Testis (tissue), 3 donors: ENCODE results near the gene STEAP2. TPM values are rescaled to one million over a fixed set of nuclear protein-coding genes. Genes with fewer than 3 reads are reported as not detected.

Source experiments
- DNase-seq: peaks from one replicate; pipeline ENCODE4 v3.0.0-alpha.2; 2019
- H3K27ac ChIP-seq, 2 donors: fragments of 200-600 bp; sonication (generic); one replicate each; pipeline ENCODE4 v1.5.1; 2019
- H3K27me3 ChIP-seq: fragments of 200-600 bp; sonication (generic); one replicate; pipeline ENCODE4 v1.5.1; 2019
- H3K36me3 ChIP-seq: fragments of 200-600 bp; sonication (generic); one replicate; pipeline ENCODE4 v1.5.1; 2017; ENCODE audit warnings: low read depth; ENCODE audit errors: missing control alignments
- H3K4me1 ChIP-seq: fragments of 200-600 bp; sonication (generic); one replicate; pipeline ENCODE4 v1.5.1; 2019
- H3K4me3 ChIP-seq, 2 donors: fragments of 200-600 bp; sonication (generic); one replicate each; pipeline ENCODE4 v1.5.1; 2017 to 2019
- H3K9me3 ChIP-seq: fragments of 200-600 bp; sonication (generic); one replicate; pipeline ENCODE4 v1.5.1; 2017
- CTCF ChIP-seq, 3 experiments: fragments of 450-650 bp in 2 of 3; fragments of 200-600 bp in 1 of 3; sonication (generic) in 1 of 3; IDR thresholded peaks; one replicate each; pipeline ENCODE4 v1.5.1; 2016 to 2019; ENCODE audit warnings: antibody characterized with exemption in 3 of 3, mild to moderate bottlenecking in 2 of 3, moderate library complexity in 1 of 3
- POLR2A ChIP-seq: fragments of 450-650 bp; IDR thresholded peaks from one replicate; pipeline ENCODE4 v1.6.1; 2017; ENCODE audit warnings: antibody characterized with exemption, mild to moderate bottlenecking, moderate library complexity
- WGBS, 2 donors: methylation state at CpG; one replicate each; pipeline ENCODE4 v1.1.5; 2018; 5-methylcytosine and 5-hydroxymethylcytosine counted together
- intact Hi-C: fragments of 100-400 bp; cut with DNase I; formaldehyde crosslinking; loops from one replicate; pipeline ENCODE4 v1.15.1; 2023; ENCODE audit warnings: low total_unique reads
- polyA plus RNA-seq: library from polyadenylated mRNA; stranded (reverse); fragments of 350-450 nt; fragmentation: Illumina TruSeq; extraction: RNeasy Lipid Tissue Mini Kit (QIAGEN cat#74804); gene quantifications from one replicate; pipeline ENCODE4 v1.2.3, GENCODE V29; 2014; ENCODE audit warnings: low read depth, low replicate concordance; ENCODE audit not compliant: insufficient read depth
- total RNA-seq, 2 donors: library from RNA; depleted of rRNA; stranded (reverse); fragments of >200 nt; gene quantifications; one replicate each; pipeline ENCODE4 v1.2.3, GENCODE V29; 2016

The STEAP2 gene
- total and polyA plus RNA-seq, 3 donors from 2014 or later: 1.8 to 4.5 (median 4.3) TPM

- TF ChIP-seq POLR2A (no peak), CTCF (IDR thresholded peaks at IDR 0.05) (no peak)
- no peaks in the 10 kb centered on the region for H3K4me1 ChIP-seq
These were observed 44.2 kb upstream of the STEAP2 start for GRCh38 chr7:90167361-90167760.

GRCh38 chr7:90169891-90170290 lies 41.6 kb upstream of the STEAP2 start:
- H3K27ac ChIP-seq: no peak overlapping the region
- no peak overlapping the region for H3K4me3 ChIP-seq
- DNase-seq: no peak
- no peaks in the 10 kb centered on the region for H3K4me1 ChIP-seq
- WGBS, 2 donors: 96 to 100% methylated on average over 1 of the region's 1 CpG
- no peak for TF ChIP-seq CTCF (IDR thresholded peaks at IDR 0.05)
- TF ChIP-seq POLR2A: no peak
- no peaks in the 10 kb centered on the region for H3K9me3 ChIP-seq
- intact Hi-C loops: no loop called here
- no peaks in the 10 kb centered on the region for H3K27me3 ChIP-seq
- H3K36me3 ChIP-seq: no peaks in the 10 kb centered on the region

More at GRCh38 chr7:90167361-90167760, 44.2 kb upstream of the STEAP2 start:
- intact Hi-C loops: no loop called here
- no peak overlapping the region for H3K27ac ChIP-seq
- no peaks in the 10 kb centered on the region for H3K9me3 ChIP-seq
- no peaks in the 10 kb centered on the region for H3K36me3 ChIP-seq
- no peak overlapping the region for H3K4me3 ChIP-seq
- 61 to 62% methylated on average over 4 of the region's 4 CpGs for WGBS, 2 donors
- DNase-seq: no peak
- no peaks in the 10 kb centered on the region for H3K27me3 ChIP-seq

DNA sequence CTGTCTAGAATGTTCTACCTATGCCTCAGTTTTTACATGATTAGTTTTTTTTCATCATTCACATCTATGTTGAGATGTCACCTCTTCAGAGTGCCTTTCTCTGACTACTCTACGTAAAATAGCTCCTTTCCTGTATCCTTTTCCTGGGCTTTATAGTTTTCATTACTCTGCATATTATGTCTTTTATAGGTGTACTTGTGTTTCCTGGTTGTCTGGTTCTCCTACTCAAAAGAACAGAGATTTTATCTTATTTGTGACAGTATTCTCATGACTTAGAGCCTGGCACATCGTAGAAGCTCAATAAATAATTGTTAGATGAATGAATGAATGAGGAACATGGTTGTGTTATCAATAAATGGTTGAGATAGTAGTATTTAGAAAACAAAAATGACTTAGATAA lies 39.4 kb upstream of the STEAP2 start:
- Histone ChIP-seq H3K27ac (no peak overlapping the region), H3K4me1 (no peaks in the 10 kb centered on the region), H3K27me3 (no peaks in the 10 kb centered on the region), H3K4me3 (no peak overlapping the region), H3K9me3 (no peaks in the 10 kb centered on the region), H3K36me3 (no peaks in the 10 kb centered on the region)
- no peak for DNase-seq
- WGBS, 2 donors: 88 to 90% methylated on average over 2 of the region's 2 CpGs
- no peak for TF ChIP-seq POLR2A
- TF ChIP-seq CTCF (IDR thresholded peaks at IDR 0.05): no peak
- intact Hi-C loops: no loop called here

- no peaks in the 10 kb centered on the region for H3K9me3 ChIP-seq
- H3K4me1 ChIP-seq: no peaks in the 10 kb centered on the region
- intact Hi-C loops: no loop called here
- no peaks in the 10 kb centered on the region for H3K27me3 ChIP-seq
- TF ChIP-seq POLR2A (no peak), CTCF (IDR thresholded peaks at IDR 0.05) (no peak)
- H3K36me3 ChIP-seq: no peaks in the 10 kb centered on the region
- H3K27ac ChIP-seq: no peak overlapping the region
- H3K4me3 ChIP-seq: no peak overlapping the region
- 87 to 93% methylated on average over 6 of the region's 6 CpGs for WGBS, 2 donors
- DNase-seq: no peak
These were observed 38.9 kb upstream of the STEAP2 start for GRCh38 chr7:90172624-90173023.

- DNase-seq: no peak
- Histone ChIP-seq H3K9me3 (no peaks in the 10 kb centered on the region), H3K27me3 (no peaks in the 10 kb centered on the region), H3K27ac (no peak overlapping the region), H3K4me3 (no peak overlapping the region), H3K4me1 (no peaks in the 10 kb centered on the region), H3K36me3 (no peaks in the 10 kb centered on the region)
- no peak for TF ChIP-seq CTCF (IDR thresholded peaks at IDR 0.05)
- TF ChIP-seq POLR2A: no peak
- WGBS, 2 donors: 93 to 99% methylated on average over 4 of the region's 4 CpGs
- intact Hi-C loops: no loop called here
These were observed 38.3 kb upstream of the STEAP2 start for GRCh38 chr7:90173127-90173844.
